GM21737 (cell line): ENCODE results near the gene ATP5MC2.
"Not testable (repeated sequence)": the region's sequence is repeated elsewhere in the genome, so short reads cannot be mapped to it uniquely, and the experiment has no call there.

Source experiments
- ATAC-seq: cut with Tn5 transposase; IDR thresholded peaks from one replicate; pipeline ENCODE4 v1.9.1; 2021; ENCODE audit warnings: mild to moderate bottlenecking, moderate library complexity; ENCODE audit not compliant: unreplicated experiment

ATP5MC2 gene

GRCh38 chr12:53695152-53696145 is 19.6 kb upstream of the ATP5MC2 start:
- no peak for ATAC-seq

GRCh38 chr12:53694756-53695151 is 18.9 kb upstream of the ATP5MC2 start:
- ATAC-seq, result no peak

GRCh38 chr12:53688134-53688533 is 12.3 kb upstream of the ATP5MC2 start:
- ATAC-seq, result no peak

GRCh38 chr12:53686436-53686835 is 10.6 kb upstream of the ATP5MC2 start:
- ATAC-seq, result no peak

- ATAC-seq, result no peak
Measured at GRCh38 chr12:53684654-53685220, 8.9 kb upstream of the ATP5MC2 start.

GRCh38 chr12:53683983-53684382 is 8.1 kb upstream of the ATP5MC2 start:
- ATAC-seq, result no peak

GRCh38 chr12:53683494-53683893 is 7.6 kb upstream of the ATP5MC2 start:
- ATAC-seq, result no peak

- ATAC-seq, result not testable (repeated sequence)
Measured at GRCh38 chr12:53680061-53680460, 4.2 kb upstream of the ATP5MC2 start.

GRCh38 chr12:53677800-53678148 is 1.9 kb upstream of the ATP5MC2 start:
- ATAC-seq, result no peak

GRCh38 chr12:53677016-53677799 is 1.3 kb upstream of the ATP5MC2 start:
- ATAC-seq, result no peak

- ATAC-seq, result no peak
Measured at GRCh38 chr12:53676656-53677015, 753 bp upstream of the ATP5MC2 start.

GRCh38 chr12:53674977-53675700 is 744 bp downstream of the ATP5MC2 start:
- no peak for ATAC-seq

GRCh38 chr12:53670971-53671370 is 4.9 kb downstream of the ATP5MC2 start:
- no peak for ATAC-seq

GRCh38 chr12:53670308-53670707 is 5.6 kb downstream of the ATP5MC2 start:
- no peak for ATAC-seq

- no peak for ATAC-seq
Measured at GRCh38 chr12:53667080-53667479, 8.8 kb downstream of the ATP5MC2 start.

GRCh38 chr12:53664936-53665335 is 10.9 kb downstream of the ATP5MC2 start:
- no peak for ATAC-seq

GRCh38 chr12:53664191-53664590 is 11.7 kb downstream of the ATP5MC2 start:
- no peak for ATAC-seq

GRCh38 chr12:53660041-53660440 is 15.8 kb downstream of the ATP5MC2 start:
- ATAC-seq, result no peak

- ATAC-seq, result no peak
Measured at GRCh38 chr12:53659571-53659981, 16.3 kb downstream of the ATP5MC2 start.

GRCh38 chr12:53659011-53659551 is 16.8 kb downstream of the ATP5MC2 start:
- no peak for ATAC-seq

GRCh38 chr12:53657041-53657440 is 18.8 kb downstream of the ATP5MC2 start:
- ATAC-seq, result no peak
